Fibroblast of mammary gland (primary cell): ENCODE measurements around the gene NUP210.

Experiments used
- DNase-seq: peaks from one replicate; pipeline ENCODE4 v3.0.0-alpha.2; 2010; ENCODE audit warnings: low read depth
- H3K4me3 ChIP-seq: 2 replicates; pipeline ENCODE4 v1.5.1; 2011; ENCODE audit warnings: low read depth, mild to moderate bottlenecking, low read length, moderate library complexity; ENCODE audit not compliant: control insufficient read depth
- TF ChIP-seq, protein P1 (sequence below): conservative IDR thresholded peaks from 2 replicates; pipeline ENCODE4 v1.5.1; 2011; ENCODE audit warnings: low read depth, low read length, inconsistent platforms; ENCODE audit not compliant: control insufficient read depth, insufficient read depth

NUP210 gene

DNA sequence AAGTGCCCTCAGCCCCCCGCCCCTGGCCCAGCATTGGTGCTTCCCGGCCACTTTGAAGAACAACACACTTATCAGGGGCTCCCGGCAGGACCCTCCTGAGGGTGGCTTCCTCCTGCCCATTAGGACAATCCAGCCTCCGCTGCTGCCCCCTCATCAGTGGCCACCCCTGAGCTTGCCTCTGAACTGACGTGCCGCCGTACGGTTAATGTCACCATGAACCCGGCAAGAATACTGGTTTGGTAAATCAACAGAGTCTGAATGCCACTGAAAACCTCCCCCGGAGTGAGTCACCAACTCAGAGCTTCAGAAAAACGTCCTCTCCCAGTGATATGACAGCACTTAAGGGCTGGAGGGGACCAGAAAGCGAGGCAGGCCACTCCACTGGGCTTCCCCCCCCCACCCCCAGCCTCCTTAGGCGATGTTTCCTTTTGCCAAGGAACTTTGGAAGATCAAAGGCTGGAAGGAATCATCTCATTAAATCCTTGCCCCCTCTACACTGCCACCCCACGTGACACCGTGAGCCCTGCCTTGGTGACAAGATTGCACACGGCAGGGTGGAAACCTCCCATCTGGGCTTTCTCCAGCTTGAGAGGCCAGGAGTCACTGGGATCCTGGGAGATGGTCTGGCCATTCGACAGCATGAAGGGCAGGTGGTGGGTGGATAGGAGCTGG is 142.1 kb downstream of the NUP210 start:
- no peak for DNase-seq
- no peak overlapping the region for H3K4me3 ChIP-seq

DNA sequence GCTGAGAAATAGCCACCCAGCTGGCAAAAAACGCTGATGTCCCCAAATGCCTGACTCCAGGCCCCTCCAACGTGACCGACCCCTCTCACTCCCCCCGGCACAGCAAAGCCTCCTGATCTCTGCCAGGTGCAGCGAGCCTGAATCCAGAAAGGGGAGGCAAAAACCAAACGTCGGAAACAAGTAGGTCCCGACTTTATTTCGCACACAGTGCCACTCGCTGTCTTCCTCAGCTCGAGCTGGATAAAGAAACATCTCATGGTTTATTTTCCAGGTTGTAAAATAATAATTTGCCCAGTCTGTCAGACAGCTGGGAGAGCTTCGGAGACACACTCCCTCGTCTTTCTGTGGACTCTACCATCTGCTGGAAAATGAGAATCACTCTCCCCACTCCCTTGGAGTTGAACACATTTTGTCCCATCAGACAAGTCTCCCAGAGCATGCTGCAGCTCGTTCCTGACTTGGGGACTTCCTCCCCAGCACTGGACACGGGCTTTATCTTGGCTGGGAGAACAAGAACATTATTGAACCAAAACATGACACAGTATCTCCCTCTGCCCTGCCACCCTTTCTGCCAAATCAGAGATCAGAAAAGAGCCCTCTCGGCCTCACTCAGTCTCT is 142.8 kb downstream of the NUP210 start:
- TF ChIP-seq, protein P1, sequence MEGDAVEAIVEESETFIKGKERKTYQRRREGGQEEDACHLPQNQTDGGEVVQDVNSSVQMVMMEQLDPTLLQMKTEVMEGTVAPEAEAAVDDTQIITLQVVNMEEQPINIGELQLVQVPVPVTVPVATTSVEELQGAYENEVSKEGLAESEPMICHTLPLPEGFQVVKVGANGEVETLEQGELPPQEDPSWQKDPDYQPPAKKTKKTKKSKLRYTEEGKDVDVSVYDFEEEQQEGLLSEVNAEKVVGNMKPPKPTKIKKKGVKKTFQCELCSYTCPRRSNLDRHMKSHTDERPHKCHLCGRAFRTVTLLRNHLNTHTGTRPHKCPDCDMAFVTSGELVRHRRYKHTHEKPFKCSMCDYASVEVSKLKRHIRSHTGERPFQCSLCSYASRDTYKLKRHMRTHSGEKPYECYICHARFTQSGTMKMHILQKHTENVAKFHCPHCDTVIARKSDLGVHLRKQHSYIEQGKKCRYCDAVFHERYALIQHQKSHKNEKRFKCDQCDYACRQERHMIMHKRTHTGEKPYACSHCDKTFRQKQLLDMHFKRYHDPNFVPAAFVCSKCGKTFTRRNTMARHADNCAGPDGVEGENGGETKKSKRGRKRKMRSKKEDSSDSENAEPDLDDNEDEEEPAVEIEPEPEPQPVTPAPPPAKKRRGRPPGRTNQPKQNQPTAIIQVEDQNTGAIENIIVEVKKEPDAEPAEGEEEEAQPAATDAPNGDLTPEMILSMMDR, result no peak
- no peak overlapping the region for H3K4me3 ChIP-seq
- DNase-seq, result no peak

More for the DNA sequence above, 142.1 kb downstream of the NUP210 start:
- TF ChIP-seq, protein P1, result no peak

DNA sequence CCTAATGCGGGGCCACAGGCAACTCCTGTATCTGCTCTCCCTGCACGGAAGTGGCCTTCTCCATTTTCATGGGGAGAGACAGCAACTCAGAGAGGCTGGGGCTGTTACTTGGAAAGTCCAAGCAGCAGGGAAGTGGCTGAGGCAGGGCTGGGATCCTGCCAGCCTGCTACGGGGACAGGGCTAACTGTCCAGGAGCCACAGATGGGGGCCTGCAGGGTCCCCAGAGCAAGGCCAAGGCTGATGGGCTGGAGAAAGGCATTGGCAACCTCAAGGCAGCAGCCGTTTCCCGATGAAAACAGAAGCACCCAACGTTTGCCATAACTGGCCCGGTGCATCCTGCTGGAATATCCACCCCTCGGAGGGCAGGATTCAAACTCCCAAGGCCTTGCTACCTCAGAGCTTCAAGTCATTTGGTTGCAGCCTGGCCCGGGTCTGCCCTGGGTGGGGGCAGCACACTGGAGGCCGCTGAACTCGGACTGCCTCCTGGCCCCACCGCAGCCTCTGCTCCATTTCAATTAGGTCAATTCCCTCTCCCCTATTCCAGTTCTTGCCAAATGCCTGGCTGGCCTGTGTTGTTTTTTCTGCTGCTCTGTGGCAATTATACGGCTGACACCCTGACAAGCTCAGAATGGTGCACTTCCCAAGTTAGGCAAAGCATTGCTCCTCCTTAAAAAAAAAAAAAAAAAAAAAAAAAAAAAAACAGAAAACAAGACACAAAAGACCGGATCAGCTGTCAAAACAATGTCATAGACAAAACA is 143.5 kb downstream of the NUP210 start:
- TF ChIP-seq, protein P1, result no peak
- no peak for DNase-seq
- H3K4me3 ChIP-seq, result no peak overlapping the region

DNA sequence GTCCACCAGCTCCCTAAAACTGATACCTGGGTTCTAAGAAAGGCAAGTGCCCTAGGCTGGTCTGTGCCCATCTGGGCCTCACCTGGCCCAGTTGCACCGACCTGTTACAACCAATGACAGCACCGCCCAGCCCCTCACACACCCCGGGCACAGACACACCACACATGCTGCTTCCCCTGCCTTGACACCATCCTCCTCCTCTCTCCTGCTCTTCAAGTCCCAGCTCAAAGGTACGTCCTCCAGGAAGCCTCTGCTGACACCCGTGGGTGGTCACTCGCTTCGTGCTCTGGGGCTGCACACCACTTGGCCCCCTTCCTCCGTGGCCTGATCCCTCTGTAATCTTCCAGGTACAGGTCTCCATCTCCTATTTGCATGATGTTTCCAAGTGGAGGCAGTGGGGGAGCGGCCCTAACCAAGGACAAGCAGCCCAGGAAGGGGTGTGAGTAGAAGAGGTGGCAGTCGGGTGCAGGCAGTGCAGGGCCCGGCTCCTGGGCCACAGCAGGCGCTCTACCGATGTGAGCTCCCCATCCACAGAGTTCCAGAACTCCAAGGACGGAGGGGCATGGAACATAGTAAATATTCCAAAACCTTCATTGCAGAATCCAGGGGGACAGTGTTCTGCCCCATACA is 144.6 kb downstream of the NUP210 start:
- TF ChIP-seq, protein P1, result no peak
- H3K4me3 ChIP-seq, result no peak overlapping the region
- no peak for DNase-seq

DNA sequence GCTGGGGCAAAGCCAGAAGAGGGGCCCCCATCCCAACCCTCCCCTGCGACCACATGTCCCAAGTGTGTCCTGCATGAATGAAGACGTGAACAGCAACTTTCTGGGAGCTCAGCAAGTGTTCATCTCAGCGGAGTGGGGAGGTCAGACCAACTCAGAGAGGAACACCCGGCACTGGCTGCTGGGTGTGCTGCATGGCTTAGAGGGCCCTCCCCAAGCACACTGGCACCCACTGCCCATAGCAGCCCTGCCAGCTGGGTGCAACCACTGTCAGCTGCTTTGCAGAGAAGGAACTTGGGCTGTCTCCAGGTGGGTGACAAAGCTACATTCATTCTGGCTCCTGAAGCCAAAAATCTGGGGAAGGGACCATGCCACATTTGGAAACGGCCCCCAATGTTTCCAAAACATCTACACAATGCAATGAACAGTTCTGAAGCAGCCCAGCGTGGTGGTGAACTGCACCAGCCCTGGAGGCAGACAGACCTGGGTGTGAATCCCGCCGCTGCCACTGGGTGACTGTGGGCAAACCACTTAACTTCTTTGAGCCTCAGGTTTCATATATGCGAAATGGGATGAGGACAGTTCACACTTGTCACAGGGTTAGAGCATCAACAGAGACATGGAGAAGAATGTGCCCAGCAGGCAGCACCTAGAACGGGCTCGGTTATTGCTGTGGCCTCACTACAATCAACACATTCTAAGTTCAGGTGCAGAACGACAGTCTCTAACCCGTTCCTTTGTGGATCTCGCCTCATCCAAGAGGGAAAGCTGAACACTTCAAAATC is 145.4 kb downstream of the NUP210 start:
- DNase-seq, result no peak
- H3K4me3 ChIP-seq, result no peak overlapping the region

More for the DNA sequence above, 145.4 kb downstream of the NUP210 start:
- TF ChIP-seq, protein P1, result no peak
